Thoracic aorta (tissue), 2 donors: ENCODE data around the gene TSGA10IP. TPM values are rescaled to one million over a fixed set of nuclear protein-coding genes. Genes with fewer than 3 reads are reported as not detected.
A peak's percentile ranks its signal among the peaks of the same experiment; 100 is the strongest.

ENCODE experiments used
- ATAC-seq: fragments of 150-250 bp; one replicate; pipeline ENCODE4 v1.8.0; 2017; ENCODE audit warnings: low read depth; ENCODE audit not compliant: insufficient number of reproducible peaks, low FRiP score
- DNase-seq: peaks from one replicate; pipeline ENCODE4 v3.0.0-alpha.2; 2020; ENCODE audit warnings: low spot score
- H3K27ac ChIP-seq, 2 donors: fragments of 200-600 bp; sonication (generic); 1 replicate in 1 of 2; 2 replicates in 1 of 2; pipeline ENCODE4 v1.5.1; 2016; ENCODE audit warnings: mild to moderate bottlenecking in 2 of 2, moderate library complexity in 2 of 2
- H3K27me3 ChIP-seq: fragments of 200-600 bp; sonication (generic); replicated peaks from 2 replicates; pipeline ENCODE4 v1.6.0; 2016; ENCODE audit warnings: mild to moderate bottlenecking; ENCODE audit not compliant: insufficient read depth
- H3K36me3 ChIP-seq: fragments of 200-600 bp; sonication (generic); one replicate; pipeline ENCODE4 v1.5.1; 2016
- H3K4me1 ChIP-seq, 2 donors: fragments of 200-600 bp; sonication (generic); 1 replicate in 1 of 2; 2 replicates in 1 of 2; pipeline versions ENCODE4 v1.5.1 to v1.6.0; 2016; ENCODE audit warnings: low read depth in 2 of 2, mild to moderate bottlenecking in 1 of 2; ENCODE audit not compliant: control insufficient read depth in 1 of 2
- H3K4me3 ChIP-seq: fragments of 200-600 bp; sonication (generic); 2 replicates; pipeline ENCODE4 v1.5.1; 2016; ENCODE audit warnings: mild to moderate bottlenecking
- H3K9me3 ChIP-seq: fragments of 200-600 bp; sonication (generic); 2 replicates; pipeline ENCODE4 v1.5.1; 2016
- total RNA-seq, 2 donors: library from RNA; depleted of rRNA; stranded (reverse); fragments of >200 nt; gene quantifications; one replicate each; pipeline versions ENCODE4 v1.1.0 to v1.2.3, GENCODE V29; 2016
- TF ChIP-seq, protein P1 (sequence below): fragments of 200-600 bp; sonication (generic); IDR thresholded peaks from one replicate; pipeline ENCODE4 v1.5.1; 2019; ENCODE audit warnings: antibody characterized with exemption

TSGA10IP gene
- total RNA-seq, 2 donors from 2014 or later = not detected

- no peaks in the 10 kb centered on the region for H3K27me3 ChIP-seq
- H3K4me1 ChIP-seq = peaks cover 44 to 50% of the 10 kb centered on the region in 2 donors
- peak; percentile 57 for ATAC-seq
- TF ChIP-seq, protein P1, sequence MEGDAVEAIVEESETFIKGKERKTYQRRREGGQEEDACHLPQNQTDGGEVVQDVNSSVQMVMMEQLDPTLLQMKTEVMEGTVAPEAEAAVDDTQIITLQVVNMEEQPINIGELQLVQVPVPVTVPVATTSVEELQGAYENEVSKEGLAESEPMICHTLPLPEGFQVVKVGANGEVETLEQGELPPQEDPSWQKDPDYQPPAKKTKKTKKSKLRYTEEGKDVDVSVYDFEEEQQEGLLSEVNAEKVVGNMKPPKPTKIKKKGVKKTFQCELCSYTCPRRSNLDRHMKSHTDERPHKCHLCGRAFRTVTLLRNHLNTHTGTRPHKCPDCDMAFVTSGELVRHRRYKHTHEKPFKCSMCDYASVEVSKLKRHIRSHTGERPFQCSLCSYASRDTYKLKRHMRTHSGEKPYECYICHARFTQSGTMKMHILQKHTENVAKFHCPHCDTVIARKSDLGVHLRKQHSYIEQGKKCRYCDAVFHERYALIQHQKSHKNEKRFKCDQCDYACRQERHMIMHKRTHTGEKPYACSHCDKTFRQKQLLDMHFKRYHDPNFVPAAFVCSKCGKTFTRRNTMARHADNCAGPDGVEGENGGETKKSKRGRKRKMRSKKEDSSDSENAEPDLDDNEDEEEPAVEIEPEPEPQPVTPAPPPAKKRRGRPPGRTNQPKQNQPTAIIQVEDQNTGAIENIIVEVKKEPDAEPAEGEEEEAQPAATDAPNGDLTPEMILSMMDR = no peak
- peak within 1 kb of the TSS; percentile 94 to 96 for H3K27ac ChIP-seq
- H3K9me3 ChIP-seq = no peaks in the 10 kb centered on the region
- DNase-seq = no peak
- H3K36me3 ChIP-seq = peaks cover 3% of the 10 kb centered on the region
- peak within 1 kb of the TSS; percentile 100 for H3K4me3 ChIP-seq
Observed at GRCh38 chr11:65918211-65919140, 26.8 kb upstream of the TSGA10IP start, which contains the start of gene C11orf68. TSS of gene C11orf68 (minus strand) at chr11:65919062. CDS start at chr11:65919031, 31 bp downstream.

GRCh38 chr11:65919141-65919572 lies 26.1 kb upstream of the TSGA10IP start, which contains the start of gene DRAP1:
TSS of gene DRAP1 (plus strand) at chr11:65919426. CDS start at chr11:65919502, 76 bp downstream.
- Histone ChIP-seq H3K27me3 (no peaks in the 10 kb centered on the region), H3K27ac (peak within 1 kb of the TSS; percentile 94 to 96), H3K9me3 (no peaks in the 10 kb centered on the region), H3K36me3 (peaks cover 3% of the 10 kb centered on the region), H3K4me3 (peak within 1 kb of the TSS; percentile 100), H3K4me1 (peaks cover 44 to 50% of the 10 kb centered on the region in 2 donors)
- peak; percentile 64 for ATAC-seq
- peak; percentile 94 for DNase-seq
- TF ChIP-seq, protein P1 = no peak

- H3K4me1 ChIP-seq = peaks cover 43 to 48% of the 10 kb centered on the region in 2 donors
- H3K4me3 ChIP-seq = peak overlapping the region; percentile 86
- TF ChIP-seq, protein P1 = no peak
- H3K27me3 ChIP-seq = no peaks in the 10 kb centered on the region
- peak overlapping the region; percentile 66 to 82 for H3K27ac ChIP-seq
- DNase-seq (no peak), ATAC-seq (peak; percentile 16)
- no peaks in the 10 kb centered on the region for H3K9me3 ChIP-seq
- H3K36me3 ChIP-seq = peaks cover 3% of the 10 kb centered on the region
Observed at GRCh38 chr11:65919573-65920371, 25.5 kb upstream of the TSGA10IP start.

GRCh38 chr11:65920372-65920802 lies 24.9 kb upstream of the TSGA10IP start:
- Histone ChIP-seq H3K27ac (peak overlapping the region in 1 of 2 donors; percentile 1), H3K4me3 (peak overlapping the region; percentile 86), H3K27me3 (no peaks in the 10 kb centered on the region), H3K9me3 (no peaks in the 10 kb centered on the region), H3K36me3 (peaks cover 3% of the 10 kb centered on the region), H3K4me1 (peaks cover 37 to 42% of the 10 kb centered on the region in 2 donors)
- no peak for ATAC-seq
- TF ChIP-seq, protein P1 = no peak
- no peak for DNase-seq
